Lower leg skin (tissue), 4 donors: ENCODE results near the gene DCAF7. TPM values are rescaled to one million over a fixed set of nuclear protein-coding genes. Genes with fewer than 3 reads are reported as not detected.

Source experiments
- DNase-seq, 2 donors: peaks; one replicate each; pipeline ENCODE4 v3.0.0-alpha.2; 2019; ENCODE audit warnings: low spot score in 2 of 2
- H3K4me3 ChIP-seq: fragments of 200-600 bp; sonication (generic); 2 replicates; pipeline ENCODE4 v1.5.1; 2017; ENCODE audit warnings: mild to moderate bottlenecking, low read depth; ENCODE audit not compliant: poor library complexity, severe bottlenecking
- CTCF ChIP-seq, 3 donors: fragments of 450-650 bp; IDR thresholded peaks; one replicate each; pipeline ENCODE4 v1.5.1; 2016; ENCODE audit warnings: antibody characterized with exemption in 3 of 3, mild to moderate bottlenecking in 3 of 3, moderate library complexity in 2 of 3
- POLR2A ChIP-seq, 2 donors: fragments of 450-650 bp; IDR thresholded peaks; one replicate each; pipeline ENCODE4 v1.6.1; 2016 to 2017; ENCODE audit warnings: antibody characterized with exemption in 2 of 2, mild to moderate bottlenecking in 1 of 2, moderate library complexity in 1 of 2
- WGBS, 2 donors: methylation state at CpG; one replicate each; pipeline ENCODE4 v1.1.5; 2018; 5-methylcytosine and 5-hydroxymethylcytosine counted together
- intact Hi-C: fragments of 100-400 bp; cut with DNase I; formaldehyde crosslinking; loops from one replicate; pipeline ENCODE4 v1.15.0; 2023; ENCODE audit warnings: low total_unique reads
- total RNA-seq, 4 donors: library from RNA; depleted of rRNA; stranded (reverse); fragments of >200 nt; gene quantifications; one replicate each; pipeline ENCODE4 v1.1.0, GENCODE V29; 2016

Gene DCAF7
- total RNA-seq, 4 donors from 2014 or later, result 23.8 to 33.0 (median 25.4) TPM

- no peak overlapping the region for H3K4me3 ChIP-seq
- intact Hi-C loops, result no loop called here
- 95 to 97% methylated on average over 3 of the region's 3 CpGs for WGBS, 2 donors
- DNase-seq, result no peak
- no peak for TF ChIP-seq POLR2A (IDR thresholded peaks at IDR 0.05)
- TF ChIP-seq CTCF (IDR thresholded peaks at IDR 0.05), result no peak
Measured at GRCh38 chr17:63595132-63595531, 44.9 kb downstream of the DCAF7 start.

- no peak for DNase-seq
- WGBS, 2 donors, result 58 to 69% methylated on average over 6 of the region's 6 CpGs
- intact Hi-C loops, result no loop called here
- TF ChIP-seq POLR2A (IDR thresholded peaks at IDR 0.05) (no peak), CTCF (IDR thresholded peaks at IDR 0.05) (no peak)
- no peak overlapping the region for H3K4me3 ChIP-seq
Measured at GRCh38 chr17:63596856-63597586, 46.7 kb downstream of the DCAF7 start.

GRCh38 chr17:63598281-63598680 lies 48.0 kb downstream of the DCAF7 start:
- no peak for DNase-seq
- intact Hi-C loops, result no loop called here
- TF ChIP-seq CTCF (IDR thresholded peaks at IDR 0.05), result no peak
- TF ChIP-seq POLR2A (IDR thresholded peaks at IDR 0.05), result no peak
- WGBS, 2 donors, result 92 to 96% methylated on average over 2 of the region's 2 CpGs
- no peak overlapping the region for H3K4me3 ChIP-seq

- DNase-seq, result peak; percentile 75 to 96
- intact Hi-C loops, result no loop called here
- TF ChIP-seq POLR2A (IDR thresholded peaks at IDR 0.05) (no peak), CTCF (IDR thresholded peaks at IDR 0.05) (no peak)
- H3K4me3 ChIP-seq, result peak within 1 kb of the TSS; percentile 54
- WGBS, 2 donors, result 0 to 1% methylated on average over 37 to 41 of the region's 61 CpGs
Measured at GRCh38 chr17:63600569-63601438, 50.5 kb downstream of the DCAF7 start, which contains the start of gene TACO1. Gene TACO1 (plus strand): TSS chr17:63600895. CDS start chr17:63601084, 189 bp downstream.

GRCh38 chr17:63601439-63602371 lies 51.4 kb downstream of the DCAF7 start:
- intact Hi-C loops, result no loop called here
- no peak for DNase-seq
- TF ChIP-seq CTCF (IDR thresholded peaks at IDR 0.05) (no peak), POLR2A (IDR thresholded peaks at IDR 0.05) (no peak)
- 47 to 48% methylated on average over 9 of the region's 9 CpGs for WGBS, 2 donors
- peak overlapping the region; percentile 54 for H3K4me3 ChIP-seq
